Measurements from ENCODE around the gene TMEM31. TPM values are rescaled to one million over a fixed set of nuclear protein-coding genes. Genes with fewer than 3 reads are reported as not detected.

TMEM31 gene
- total and polyA plus RNA-seq, 9 of the 15 experiments (the other 6 are each of a cell fraction or from before 2014, with no cell fraction given), result 0.18 TPM; not detected in 8

- TF ChIP-seq IRF2 (CRISPR knock-in tag; IDR thresholded peaks at IDR 0.05) (no peak), MITF (IDR thresholded peaks at IDR 0.05) (no peak; the same call in 1 of the 2 replicates), ZFP36 (IDR thresholded peaks at IDR 0.05; ENCODE audit: low read depth, low read length, partially characterized antibody) (no peak), ZNF511 (CRISPR knock-in tag; IDR thresholded peaks at IDR 0.05) (no peak; the same call in 1 of the 2 replicates), NFYB (IDR thresholded peaks at IDR 0.05; ENCODE audit: extremely low read depth, insufficient read length) (no peak), ZNF764 (CRISPR knock-in tag; IDR thresholded peaks at IDR 0.05; ENCODE audit: low read depth) (no peak), ZFP30 (CRISPR knock-in tag; IDR thresholded peaks at IDR 0.05; ENCODE audit: borderline replicate concordance) (no peak), ERF (CRISPR knock-in tag; IDR thresholded peaks at IDR 0.05) (no peak), ZNF146 (CRISPR knock-in tag; IDR thresholded peaks at IDR 0.05; ENCODE audit: unreplicated experiment) (no peak), TFAM (CRISPR knock-in tag; conservative IDR thresholded peaks at IDR 0.05) (no peak), ZNF778 (CRISPR knock-in tag; IDR thresholded peaks at IDR 0.05) (no peak), ESRRB (CRISPR knock-in tag; IDR thresholded peaks at IDR 0.05; ENCODE audit: borderline replicate concordance) (no peak), USF1 (CRISPR knock-in tag; IDR thresholded peaks at IDR 0.05) (no peak), TAF15 (IDR thresholded peaks at IDR 0.05; ENCODE audit: low read depth, low read length) (no peak), NCOA6 (IDR thresholded peaks at IDR 0.05) (no peak), ATF6 (CRISPR knock-in tag; IDR thresholded peaks at IDR 0.05) (no peak), TCF7 (IDR thresholded peaks at IDR 0.05; ENCODE audit: borderline replicate concordance) (no peak), CBX5 (IDR thresholded peaks at IDR 0.05; ENCODE audit: borderline replicate concordance, low read depth) (no peak), NR2C2 (CRISPR knock-in tag; IDR thresholded peaks at IDR 0.05) (peak; percentile 58; the same call in 1 of the 2 replicates), NR2C2 (tag; IDR thresholded peaks at IDR 0.05) (peak; percentile 94), PTTG1 (tag; IDR thresholded peaks at IDR 0.05; ENCODE audit: low read depth) (no peak), ZBTB2 (IDR thresholded peaks at IDR 0.05) (peak; percentile 87), ZNF239 (CRISPR knock-in tag; IDR thresholded peaks at IDR 0.05) (no peak)
Observed at GRCh38 chrX:103687073-103687695, 23.5 kb upstream of the TMEM31 start (continued).

Measured in K562 (cell line).